Cerebellar nuclear complex (tissue), 1 donor: ENCODE measurements around the gene GET3.

ENCODE experiments used
- DNase-seq, 2 experiments: peaks; one replicate each; lab custom pipeline; 2025; lab: John Stamatoyannopoulos, UW

The GET3 gene

GRCh38 chr19:12752056-12752781 lies 14.9 kb downstream of the GET3 start:
- no peak for DNase-seq

- no peak for DNase-seq
Measured at GRCh38 chr19:12754465-12755196, 17.3 kb downstream of the GET3 start.

- no peak for DNase-seq
Measured at GRCh38 chr19:12756150-12756883, 19.0 kb downstream of the GET3 start.

DNA sequence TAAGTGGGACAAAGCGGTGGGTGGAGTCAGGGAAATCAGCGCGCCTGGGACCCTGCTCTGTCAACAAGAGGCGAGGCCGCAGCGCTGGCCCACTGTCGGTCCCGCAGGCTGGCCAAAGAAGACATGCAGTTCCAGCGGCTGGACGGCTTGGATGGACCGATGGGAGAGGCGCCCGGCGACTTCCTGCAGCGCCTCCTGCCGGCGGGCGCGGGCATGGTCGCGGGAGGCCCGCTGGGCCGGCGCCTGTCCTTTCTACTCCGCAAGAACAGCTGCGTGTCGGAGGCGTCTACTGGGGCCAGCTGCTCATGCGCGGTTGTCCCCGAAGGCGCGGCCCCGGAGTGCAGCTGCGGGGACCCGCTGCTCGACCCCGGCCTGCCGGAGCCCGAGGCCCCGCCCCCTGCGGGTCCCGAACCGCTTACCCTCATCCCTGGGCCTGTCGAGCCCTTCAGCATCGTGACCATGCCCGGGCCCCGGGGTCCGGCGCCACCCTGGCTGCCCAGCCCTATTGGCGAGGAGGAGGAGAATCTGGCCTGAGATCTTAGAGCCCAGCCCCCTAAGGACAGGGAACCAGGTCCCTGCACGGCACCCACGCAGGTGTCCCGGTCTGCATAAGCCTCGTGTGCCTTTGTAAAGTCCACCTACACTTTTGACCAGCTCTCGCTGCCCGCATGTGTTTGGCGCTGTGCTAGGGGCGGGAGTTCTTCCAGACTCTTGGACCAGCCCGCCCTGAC lies 20.4 kb downstream of the GET3 start:
- no peak for DNase-seq

GRCh38 chr19:12759686-12760085 lies 22.4 kb downstream of the GET3 start:
- no peak for DNase-seq

DNA sequence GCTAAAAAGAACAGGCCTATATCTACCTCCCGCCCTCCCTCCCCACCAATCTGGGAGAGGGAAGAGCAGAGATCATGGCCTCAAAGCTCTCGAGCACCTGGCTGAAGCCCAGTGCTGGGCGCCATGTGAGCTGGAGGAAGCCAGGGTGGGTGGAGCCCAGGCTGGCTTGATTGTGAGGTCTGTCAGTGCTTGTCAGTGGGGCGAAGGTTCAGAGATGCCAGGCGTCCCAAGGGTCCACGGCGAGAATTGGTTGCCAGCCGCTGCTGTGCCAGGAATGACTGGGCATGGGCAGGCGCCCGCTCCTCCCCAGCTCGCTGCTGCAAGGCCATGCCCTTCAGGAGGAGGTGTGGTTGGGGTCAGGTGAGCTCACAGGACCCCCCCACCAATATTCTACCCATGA lies 25.8 kb downstream of the GET3 start:
- DNase-seq, result no peak

DNA sequence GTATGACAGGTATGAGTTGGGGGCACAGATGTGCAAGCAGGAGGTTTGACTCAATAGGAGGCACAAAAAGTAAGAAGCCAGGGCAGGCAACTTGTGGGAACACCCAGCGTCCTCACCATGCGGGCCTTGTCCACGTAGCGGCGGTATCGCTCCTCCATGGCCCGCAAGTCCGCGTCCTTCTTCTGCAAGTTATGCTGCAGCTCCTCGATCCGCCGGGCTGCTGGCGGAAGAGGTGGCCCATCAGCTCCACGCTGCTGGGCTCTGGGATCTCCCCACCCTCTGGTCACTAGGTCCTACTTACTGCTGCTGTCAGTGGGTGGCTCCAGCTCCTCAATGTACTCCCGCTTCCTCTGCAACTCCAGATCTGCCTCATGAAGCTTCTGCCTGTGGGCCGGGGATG lies 27.4 kb downstream of the GET3 start:
- DNase-seq, result no peak

- DNase-seq, result no peak
Measured at GRCh38 chr19:12766051-12766521, 28.8 kb downstream of the GET3 start.

- DNase-seq, result no peak
Measured at GRCh38 chr19:12767150-12767549, 29.9 kb downstream of the GET3 start.

GRCh38 chr19:12767666-12768065 lies 30.4 kb downstream of the GET3 start:
- DNase-seq, result no peak

- DNase-seq, result no peak
Measured at GRCh38 chr19:12769689-12770088, 32.4 kb downstream of the GET3 start.

GRCh38 chr19:12770922-12771321 lies 33.6 kb downstream of the GET3 start:
- no peak for DNase-seq

GRCh38 chr19:12772323-12772722 lies 35.0 kb downstream of the GET3 start:
- DNase-seq, result no peak

- no peak for DNase-seq
Measured at GRCh38 chr19:12773571-12773970, 36.3 kb downstream of the GET3 start.

- peak in 1 of 2 experiments; percentile 33 for DNase-seq
Measured at GRCh38 chr19:12774588-12775555, 37.6 kb downstream of the GET3 start, which contains the start of gene HOOK2. Gene HOOK2 (minus strand): TSS chr19:12775552. CDS start chr19:12775449, 103 bp downstream.

GRCh38 chr19:12777217-12778016 lies 40.1 kb downstream of the GET3 start:
- peak in 1 of 2 experiments; percentile 33 for DNase-seq

GRCh38 chr19:12778017-12778904 lies 41.0 kb downstream of the GET3 start:
- DNase-seq, result no peak

DNA sequence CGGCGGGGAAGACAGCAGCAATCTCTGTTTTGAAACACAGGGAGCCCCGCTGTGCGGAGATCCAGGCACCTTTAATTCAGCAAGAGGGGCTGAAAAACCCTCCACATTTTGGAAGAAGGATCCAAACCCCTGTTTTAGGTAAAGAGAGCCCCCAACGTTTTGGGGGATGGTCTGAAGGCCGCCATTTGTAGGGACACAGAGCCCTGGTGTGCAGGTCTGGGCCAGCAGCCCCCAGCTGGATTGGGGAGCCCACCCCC lies 41.5 kb downstream of the GET3 start:
- no peak for DNase-seq
